ENCODE data around the gene FANCD2. TPM values are rescaled to one million over a fixed set of nuclear protein-coding genes. Genes with fewer than 3 reads are reported as not detected.

FANCD2 gene
- polyA plus RNA-seq, 1 of the 3 experiments (the other 2 are of a cell fraction): 7.3 TPM

GRCh38 chr3:10081871-10082270, 55.6 kb downstream of the FANCD2 start (continued):
- TF ChIP-seq ZBTB33 (IDR thresholded peaks at IDR 0.05; ENCODE audit: borderline replicate concordance, low read depth): no peak
- TF ChIP-seq, protein P1, sequence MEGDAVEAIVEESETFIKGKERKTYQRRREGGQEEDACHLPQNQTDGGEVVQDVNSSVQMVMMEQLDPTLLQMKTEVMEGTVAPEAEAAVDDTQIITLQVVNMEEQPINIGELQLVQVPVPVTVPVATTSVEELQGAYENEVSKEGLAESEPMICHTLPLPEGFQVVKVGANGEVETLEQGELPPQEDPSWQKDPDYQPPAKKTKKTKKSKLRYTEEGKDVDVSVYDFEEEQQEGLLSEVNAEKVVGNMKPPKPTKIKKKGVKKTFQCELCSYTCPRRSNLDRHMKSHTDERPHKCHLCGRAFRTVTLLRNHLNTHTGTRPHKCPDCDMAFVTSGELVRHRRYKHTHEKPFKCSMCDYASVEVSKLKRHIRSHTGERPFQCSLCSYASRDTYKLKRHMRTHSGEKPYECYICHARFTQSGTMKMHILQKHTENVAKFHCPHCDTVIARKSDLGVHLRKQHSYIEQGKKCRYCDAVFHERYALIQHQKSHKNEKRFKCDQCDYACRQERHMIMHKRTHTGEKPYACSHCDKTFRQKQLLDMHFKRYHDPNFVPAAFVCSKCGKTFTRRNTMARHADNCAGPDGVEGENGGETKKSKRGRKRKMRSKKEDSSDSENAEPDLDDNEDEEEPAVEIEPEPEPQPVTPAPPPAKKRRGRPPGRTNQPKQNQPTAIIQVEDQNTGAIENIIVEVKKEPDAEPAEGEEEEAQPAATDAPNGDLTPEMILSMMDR (IDR thresholded peaks at IDR 0.05): no peak
- TF ChIP-seq FOXM1 (IDR thresholded peaks at IDR 0.05; ENCODE audit: low read depth): no peak
- no peak for TF ChIP-seq POLR2AphosphoS5 (IDR thresholded peaks at IDR 0.05; ENCODE audit: low read depth, low read length)
- TF ChIP-seq JUND (IDR thresholded peaks at IDR 0.05): no peak
- no peak for TF ChIP-seq PBX3 (IDR thresholded peaks at IDR 0.05)

DNA sequence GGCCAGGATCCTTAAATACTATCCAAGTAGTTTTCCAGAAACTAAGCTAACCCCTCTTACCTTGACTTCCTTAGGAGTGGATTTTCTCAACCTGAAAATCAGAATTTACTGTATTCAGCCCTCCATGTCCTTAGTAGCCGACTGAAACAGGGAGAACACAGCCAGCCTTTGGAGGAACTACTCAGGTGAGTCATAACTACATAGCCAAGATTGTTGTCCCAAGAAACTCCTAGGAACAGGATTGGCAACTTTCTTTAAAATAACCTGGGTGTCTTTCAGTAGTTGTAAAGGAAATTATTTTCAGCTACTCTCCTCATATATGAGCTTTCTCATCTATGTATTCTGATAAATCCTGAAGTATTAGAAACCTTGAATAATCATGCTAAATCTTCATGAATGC, 59.5 kb downstream of the FANCD2 start:
- no peak overlapping the region for H3K4me2 ChIP-seq
- peaks cover 14% of the 10 kb centered on the region in 2 experiments for H3K36me3 ChIP-seq (replicated peaks in 1 of 2; ENCODE audit: control insufficient read depth in 1 of 2, insufficient read depth in 2 of 2, low read length in 1 of 2)
- no peaks in the 10 kb centered on the region for H4K20me1 ChIP-seq (ENCODE audit: insufficient read depth)
- no peak overlapping the region for H3K4me3 ChIP-seq (ENCODE audit: low read depth in 2 of 2, low read length in 1 of 2)
- H3K9ac ChIP-seq: no peak overlapping the region
- H3K9me3 ChIP-seq: no peaks in the 10 kb centered on the region
- no peaks in the 10 kb centered on the region for H3K79me2 ChIP-seq (ENCODE audit: insufficient read depth)
- H3K27ac ChIP-seq (ENCODE audit: low read depth in 2 of 2, low read length in 1 of 2): no peak overlapping the region
- DNase-seq: no peak
- no peak overlapping the region for H2AFZ ChIP-seq (ENCODE audit: low read depth)
- WGBS (ENCODE audit: low lambda C conversion rate): 92% methylated on average over 1 of the region's 1 CpG
- H3K27me3 ChIP-seq (ENCODE audit: insufficient read depth): no peaks in the 10 kb centered on the region
- no peaks in the 10 kb centered on the region for H3F3A ChIP-seq (replicated peaks; ENCODE audit: insufficient read depth)
- no peaks in the 10 kb centered on the region for H3K9me2 ChIP-seq
- POLR2A ChIA-PET: no interaction called here
- H3K4me1 ChIP-seq (ENCODE audit: control insufficient read depth in 1 of 2, insufficient read depth in 2 of 2, low read depth in 1 of 2, low read length in 1 of 2): no peaks in the 10 kb centered on the region; a peak in 1 of 4 replicates
- CTCF ChIA-PET: interaction anchor here (0.7 kb wide), 1 partner anchor 28 kb away, joined by 3 read pairs; no protein-coding TSS in a partner anchor
- no peak for TF ChIP-seq SIN3A (IDR thresholded peaks at IDR 0.05; ENCODE audit: borderline replicate concordance, low read depth, low read length)
- TF ChIP-seq, protein P2, sequence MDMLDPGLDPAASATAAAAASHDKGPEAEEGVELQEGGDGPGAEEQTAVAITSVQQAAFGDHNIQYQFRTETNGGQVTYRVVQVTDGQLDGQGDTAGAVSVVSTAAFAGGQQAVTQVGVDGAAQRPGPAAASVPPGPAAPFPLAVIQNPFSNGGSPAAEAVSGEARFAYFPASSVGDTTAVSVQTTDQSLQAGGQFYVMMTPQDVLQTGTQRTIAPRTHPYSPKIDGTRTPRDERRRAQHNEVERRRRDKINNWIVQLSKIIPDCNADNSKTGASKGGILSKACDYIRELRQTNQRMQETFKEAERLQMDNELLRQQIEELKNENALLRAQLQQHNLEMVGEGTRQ (IDR thresholded peaks at IDR 0.05; ENCODE audit: borderline replicate concordance, low read depth, low read length): no peak
- TF ChIP-seq MAX (IDR thresholded peaks at IDR 0.05; ENCODE audit: low read depth): no peak
- no peak for TF ChIP-seq MXI1 (IDR thresholded peaks at IDR 0.05; ENCODE audit: low read depth, low read length)
- TF ChIP-seq PBX3 (IDR thresholded peaks at IDR 0.05): no peak
- no peak for TF ChIP-seq GATA2 (CRISPR knock-in tag; IDR thresholded peaks at IDR 0.05)
- no peak for TF ChIP-seq FOXJ3 (CRISPR knock-in tag; IDR thresholded peaks at IDR 0.05)
- TF ChIP-seq, protein P3, sequence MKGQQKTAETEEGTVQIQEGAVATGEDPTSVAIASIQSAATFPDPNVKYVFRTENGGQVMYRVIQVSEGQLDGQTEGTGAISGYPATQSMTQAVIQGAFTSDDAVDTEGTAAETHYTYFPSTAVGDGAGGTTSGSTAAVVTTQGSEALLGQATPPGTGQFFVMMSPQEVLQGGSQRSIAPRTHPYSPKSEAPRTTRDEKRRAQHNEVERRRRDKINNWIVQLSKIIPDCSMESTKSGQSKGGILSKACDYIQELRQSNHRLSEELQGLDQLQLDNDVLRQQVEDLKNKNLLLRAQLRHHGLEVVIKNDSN (IDR thresholded peaks at IDR 0.05; ENCODE audit: borderline replicate concordance, low read depth): no peak
- TF ChIP-seq CHD2 (IDR thresholded peaks at IDR 0.05; ENCODE audit: low read length, partially characterized antibody): no peak
- no peak for TF ChIP-seq REST (IDR thresholded peaks at IDR 0.05; ENCODE audit: low read depth, low read length)
- TF ChIP-seq GABPA (IDR thresholded peaks at IDR 0.05; ENCODE audit: low read depth): no peak
- no peak for TF ChIP-seq NRF1 (IDR thresholded peaks at IDR 0.05; ENCODE audit: low read depth, low read length)
- TF ChIP-seq FOSL2 (IDR thresholded peaks at IDR 0.05; ENCODE audit: borderline replicate concordance, low read depth): no peak
